Measurements from ENCODE around the gene RPS6KC1. TPM values are rescaled to one million over a fixed set of nuclear protein-coding genes. Genes with fewer than 3 reads are reported as not detected.

RPS6KC1 gene
- total and polyA plus RNA-seq, 9 of the 15 experiments (the other 6 are each of a cell fraction or from before 2014, with no cell fraction given) = 4.3 to 34.6 (median 20.9) TPM

DNA sequence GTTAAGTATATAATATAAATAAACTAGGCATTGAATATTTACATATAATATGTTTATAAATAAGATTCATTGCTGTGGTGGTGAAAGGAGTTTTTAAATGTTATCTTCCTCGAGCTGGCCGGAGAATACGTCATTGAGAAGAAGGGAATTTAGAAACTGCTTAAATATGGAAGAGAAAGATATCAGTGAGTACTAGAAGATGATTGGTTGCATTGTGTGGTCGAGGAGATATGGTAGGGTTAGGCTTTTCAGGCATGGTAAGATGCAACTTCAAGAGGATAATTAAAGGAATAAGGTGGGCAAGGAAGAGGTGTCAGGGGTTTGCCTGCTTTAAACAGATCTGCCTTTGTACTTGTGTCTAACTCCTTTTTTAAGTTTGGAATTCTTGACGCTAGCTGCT lies 73.5 kb downstream of the RPS6KC1 start (continued):
- TF ChIP-seq TCFL5 (CRISPR knock-in tag; conservative IDR thresholded peaks at IDR 0.05) (no peak), TEAD4 (IDR thresholded peaks at IDR 0.05; ENCODE audit: low read length) (peak; percentile 97), TEAD4 (CRISPR knock-in tag; IDR thresholded peaks at IDR 0.05; ENCODE audit: borderline replicate concordance) (no peak), POLR2AphosphoS5 (IDR thresholded peaks at IDR 0.05; ENCODE audit: control insufficient read depth, insufficient read depth, low read depth, low read length) (peak; percentile 87), ARID1B (IDR thresholded peaks at IDR 0.05) (peak; percentile 97), CHD4 (IDR thresholded peaks at IDR 0.05; ENCODE audit: insufficient read depth, insufficient replicate concordance, low read depth, low read length, poor library complexity, severe bottlenecking) (no peak), GATAD2A (IDR thresholded peaks at IDR 0.05) (no peak), CREM (IDR thresholded peaks at IDR 0.05; ENCODE audit: low read depth) (peak; percentile 93), ARNT (IDR thresholded peaks at IDR 0.05) (peak; percentile 78 to 89; a peak in 2 of 4 replicates), ZNF668 (CRISPR knock-in tag; IDR thresholded peaks at IDR 0.05) (peak; percentile 70; the same call in 1 of the 2 replicates), ZNF445 (CRISPR knock-in tag; IDR thresholded peaks at IDR 0.05; ENCODE audit: low read depth) (no peak), SMARCB1 (IDR thresholded peaks at IDR 0.05; ENCODE audit: insufficient read length, low read depth) (no peak)
- TF ChIP-seq, protein P1, sequence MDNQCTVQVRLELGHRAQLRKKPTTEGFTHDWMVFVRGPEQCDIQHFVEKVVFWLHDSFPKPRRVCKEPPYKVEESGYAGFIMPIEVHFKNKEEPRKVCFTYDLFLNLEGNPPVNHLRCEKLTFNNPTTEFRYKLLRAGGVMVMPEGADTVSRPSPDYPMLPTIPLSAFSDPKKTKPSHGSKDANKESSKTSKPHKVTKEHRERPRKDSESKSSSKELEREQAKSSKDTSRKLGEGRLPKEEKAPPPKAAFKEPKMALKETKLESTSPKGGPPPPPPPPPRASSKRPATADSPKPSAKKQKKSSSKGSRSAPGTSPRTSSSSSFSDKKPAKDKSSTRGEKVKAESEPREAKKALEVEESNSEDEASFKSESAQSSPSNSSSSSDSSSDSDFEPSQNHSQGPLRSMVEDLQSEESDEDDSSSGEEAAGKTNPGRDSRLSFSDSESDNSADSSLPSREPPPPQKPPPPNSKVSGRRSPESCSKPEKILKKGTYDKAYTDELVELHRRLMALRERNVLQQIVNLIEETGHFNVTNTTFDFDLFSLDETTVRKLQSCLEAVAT (IDR thresholded peaks at IDR 0.05) = peak in 1 of 2 experiments; percentile 73; a peak in 2 of 4 replicates
- TF ChIP-seq, protein P2, sequence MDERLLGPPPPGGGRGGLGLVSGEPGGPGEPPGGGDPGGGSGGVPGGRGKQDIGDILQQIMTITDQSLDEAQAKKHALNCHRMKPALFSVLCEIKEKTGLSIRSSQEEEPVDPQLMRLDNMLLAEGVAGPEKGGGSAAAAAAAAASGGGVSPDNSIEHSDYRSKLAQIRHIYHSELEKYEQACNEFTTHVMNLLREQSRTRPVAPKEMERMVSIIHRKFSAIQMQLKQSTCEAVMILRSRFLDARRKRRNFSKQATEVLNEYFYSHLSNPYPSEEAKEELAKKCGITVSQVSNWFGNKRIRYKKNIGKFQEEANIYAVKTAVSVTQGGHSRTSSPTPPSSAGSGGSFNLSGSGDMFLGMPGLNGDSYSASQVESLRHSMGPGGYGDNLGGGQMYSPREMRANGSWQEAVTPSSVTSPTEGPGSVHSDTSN (CRISPR knock-in tag; IDR thresholded peaks at IDR 0.05; ENCODE audit: low read depth) = no peak
- TF ChIP-seq, protein P2 (tag; conservative IDR thresholded peaks at IDR 0.05; ENCODE audit: low read depth) = peak; percentile 59; the same call in 1 of the 2 replicates

Data from K562 (cell line).